Dedifferentiated amniotic fluid mesenchymal stem cell (primary cell): Measurements from ENCODE around the gene ZNF81.
A peak's percentile ranks its signal among the peaks of the same experiment; 100 is the strongest.
"Not testable (repeated sequence)": the region's sequence is repeated elsewhere in the genome, so short reads cannot be mapped to it uniquely, and the experiment has no call there.

Source experiments
- DNase-seq: peaks from one replicate; pipeline ENCODE4 v3.0.0-alpha.2; 2016; ENCODE audit errors: extremely low spot score

Gene ZNF81

DNA sequence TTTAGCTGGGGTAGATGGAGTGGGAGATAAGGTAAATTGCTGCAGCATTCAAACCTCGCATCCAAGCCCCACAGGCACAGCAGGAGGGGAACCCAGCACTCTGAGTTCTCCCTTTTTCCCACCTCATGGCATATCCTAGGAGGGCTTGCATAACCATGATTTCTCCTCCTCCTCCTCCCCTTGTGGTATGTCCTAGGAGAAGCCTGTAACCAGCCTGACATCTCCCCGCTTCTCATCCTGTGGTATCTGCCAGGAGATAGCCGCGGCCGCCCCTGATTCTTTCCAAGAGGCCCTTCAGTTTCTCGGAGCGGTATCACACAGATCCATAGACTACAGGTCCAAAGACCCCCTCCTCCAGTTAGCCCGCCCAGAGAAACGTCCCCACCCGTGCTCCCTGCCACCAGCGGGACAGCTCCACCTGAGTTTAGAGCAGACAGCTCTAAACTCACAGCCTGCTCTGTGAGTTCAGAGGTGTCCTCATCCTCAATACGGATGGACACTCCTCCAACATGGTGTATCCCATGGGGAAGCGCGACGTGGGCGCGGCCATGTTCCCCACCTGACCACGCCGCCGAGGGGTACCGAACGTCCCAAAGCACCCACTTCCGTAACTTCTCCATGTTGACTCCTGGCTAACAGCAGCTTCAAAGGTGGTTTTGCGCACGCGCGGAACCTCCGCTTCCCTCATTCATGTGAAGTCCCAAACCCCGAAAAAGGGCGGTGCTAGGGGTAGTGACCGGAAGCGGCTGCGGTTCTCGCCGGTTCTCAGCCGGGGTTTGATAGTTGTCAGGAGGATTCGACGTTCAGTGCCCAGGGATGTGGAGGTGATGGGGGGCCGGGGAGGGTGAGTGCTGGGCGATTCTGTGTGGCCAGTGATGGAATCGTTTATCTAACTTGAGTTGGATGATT lies at the start of gene ZNF81:
Gene ZNF81, plus strand, starts transcription at position 739 of the 909 bp plus-strand sequence. CDS start 9,366 bp downstream, outside the sequence.
- DNase-seq = peak; percentile 91

GRCh38 chrX:47796433-47796906 lies 40.2 kb upstream of the ZNF81 start:
- DNase-seq = peak; percentile 42

DNA sequence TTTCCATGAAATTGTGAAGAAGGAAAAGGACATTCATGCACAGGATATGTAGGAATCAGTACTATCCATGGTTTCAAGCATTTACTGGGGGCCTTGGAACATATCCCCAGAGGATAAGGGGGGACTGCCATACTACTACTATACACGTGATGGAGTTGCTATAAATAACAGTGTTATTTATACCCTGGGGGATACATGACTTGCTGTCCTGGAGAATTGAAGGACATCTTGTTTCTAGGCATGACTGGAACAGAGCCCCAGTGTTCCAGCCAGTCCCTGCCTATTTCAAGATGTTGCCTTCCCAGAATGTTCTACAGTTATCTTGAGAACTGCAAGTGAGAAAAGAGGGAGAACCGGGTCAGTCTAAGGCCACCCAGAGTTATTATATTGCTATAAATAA lies 39.6 kb upstream of the ZNF81 start:
- no peak for DNase-seq

DNA sequence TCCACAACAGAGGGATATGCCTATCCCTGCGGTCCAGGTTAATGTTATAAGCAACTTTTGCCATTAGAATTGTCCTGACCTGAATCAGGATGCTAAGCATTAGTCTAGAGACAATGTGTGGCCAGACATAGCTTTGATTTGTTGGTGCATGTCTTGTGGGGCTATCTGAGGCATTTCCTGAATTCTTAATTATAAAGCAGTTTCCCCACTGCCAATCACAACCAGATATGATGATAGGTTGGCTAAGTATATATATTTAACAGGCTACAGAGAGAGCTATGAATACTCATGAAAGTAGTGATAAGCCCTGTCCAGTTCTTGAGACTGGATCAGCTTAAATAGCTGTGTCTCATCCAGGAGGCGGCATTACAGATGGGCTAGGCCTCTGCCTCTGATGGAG lies 37.8 kb upstream of the ZNF81 start:
- no peak for DNase-seq

- DNase-seq = no peak
Measured at GRCh38 chrX:47802589-47802988, 34.1 kb upstream of the ZNF81 start.

DNA sequence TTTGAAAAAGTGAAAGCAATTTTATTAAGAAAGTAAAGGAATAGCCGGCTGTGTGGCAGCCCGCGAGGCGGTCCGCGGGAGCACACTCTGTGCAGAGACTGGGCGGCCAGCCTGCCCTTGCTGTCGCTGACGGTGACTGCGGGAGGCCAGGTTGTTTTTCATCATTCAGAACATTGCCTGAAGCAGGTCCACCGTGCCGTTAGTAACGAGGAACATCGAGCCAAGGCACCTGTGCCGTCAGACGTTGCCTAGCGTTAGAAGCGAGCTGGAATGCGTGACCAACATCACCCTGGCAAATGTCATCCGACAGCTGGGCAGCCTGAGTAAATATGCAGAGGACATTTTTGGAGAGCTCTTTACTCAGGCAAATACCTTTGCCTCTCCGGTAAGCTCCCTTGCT lies 33.6 kb upstream of the ZNF81 start:
- not testable (repeated sequence) for DNase-seq

GRCh38 chrX:47804315-47804714 lies 32.4 kb upstream of the ZNF81 start:
- DNase-seq = no peak

DNA sequence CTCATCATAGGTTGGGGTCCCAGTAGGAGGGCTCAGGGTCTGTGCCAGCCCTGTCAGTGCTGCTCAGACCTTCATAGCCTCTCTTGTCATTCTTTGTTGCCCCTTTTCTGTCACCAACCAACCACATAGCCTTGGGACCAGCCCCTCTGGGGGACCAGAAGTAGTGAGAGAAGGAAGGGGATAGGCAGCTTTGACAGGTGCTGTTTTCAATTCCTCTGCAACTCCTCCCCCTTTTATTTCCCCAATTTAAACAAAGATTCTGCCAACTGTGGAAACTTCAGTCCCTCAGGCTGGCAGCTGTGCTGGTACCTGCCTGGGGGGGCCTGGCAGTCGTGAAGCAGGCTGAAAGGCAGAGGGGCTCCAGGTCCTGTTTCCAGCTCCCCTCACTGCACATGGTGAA lies 30.9 kb upstream of the ZNF81 start:
- not testable (repeated sequence) for DNase-seq

DNA sequence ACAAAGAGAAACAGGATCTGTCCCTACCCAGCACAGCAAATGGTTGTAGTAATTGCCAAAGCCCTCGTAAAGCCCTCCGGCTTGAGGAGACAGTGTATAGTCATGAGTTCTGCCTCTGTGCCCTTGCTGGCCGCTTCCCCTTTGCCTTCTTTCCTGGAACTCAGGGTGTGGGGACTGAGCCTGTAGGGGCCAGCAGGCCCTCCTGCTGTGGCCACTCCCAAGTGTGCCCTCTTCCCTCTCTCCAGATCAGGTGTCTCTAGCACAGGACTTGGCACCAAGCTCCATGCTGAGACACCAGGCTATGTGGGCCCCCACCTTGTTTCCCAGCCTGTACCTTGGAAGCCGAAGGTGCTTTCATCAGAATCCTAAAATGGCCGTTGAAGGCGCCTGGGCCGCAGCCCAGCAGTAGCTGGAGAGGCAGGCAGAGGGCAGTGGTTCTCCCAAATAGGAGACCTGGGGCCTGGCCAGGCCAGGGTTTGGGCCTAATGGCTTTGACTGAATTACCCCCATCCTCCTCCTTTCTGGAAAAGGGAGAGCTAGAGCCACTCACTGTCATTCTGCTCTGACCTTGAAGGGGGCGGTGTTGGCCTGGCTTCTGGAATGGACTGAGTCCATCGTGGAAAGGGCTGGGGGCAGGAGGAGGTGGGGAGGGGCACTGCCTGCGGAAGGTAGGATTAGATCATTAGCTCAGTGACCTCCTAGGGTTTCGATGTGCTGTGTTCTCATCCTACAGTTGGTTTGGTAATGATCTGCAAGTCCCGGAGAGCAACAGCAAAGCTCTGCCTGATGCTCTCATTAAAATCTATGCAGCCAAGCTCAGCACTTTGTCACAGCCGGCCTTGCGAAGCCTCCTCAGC lies 30.1 kb upstream of the ZNF81 start:
- DNase-seq = not testable (repeated sequence)

DNA sequence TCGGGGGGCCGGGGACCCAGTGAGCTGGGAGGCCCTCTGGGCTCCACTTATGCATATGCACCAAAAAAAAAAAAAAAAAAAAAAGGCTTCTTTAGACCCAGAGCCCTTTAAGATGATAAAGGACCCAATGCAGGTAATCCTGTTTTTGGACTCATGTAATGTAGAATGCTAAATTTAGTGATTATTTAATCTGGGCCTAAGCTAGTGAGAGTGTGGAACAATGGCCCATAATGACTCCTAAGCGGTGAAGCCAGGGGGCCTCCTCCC lies 29.5 kb upstream of the ZNF81 start:
- DNase-seq = not testable (repeated sequence)

DNA sequence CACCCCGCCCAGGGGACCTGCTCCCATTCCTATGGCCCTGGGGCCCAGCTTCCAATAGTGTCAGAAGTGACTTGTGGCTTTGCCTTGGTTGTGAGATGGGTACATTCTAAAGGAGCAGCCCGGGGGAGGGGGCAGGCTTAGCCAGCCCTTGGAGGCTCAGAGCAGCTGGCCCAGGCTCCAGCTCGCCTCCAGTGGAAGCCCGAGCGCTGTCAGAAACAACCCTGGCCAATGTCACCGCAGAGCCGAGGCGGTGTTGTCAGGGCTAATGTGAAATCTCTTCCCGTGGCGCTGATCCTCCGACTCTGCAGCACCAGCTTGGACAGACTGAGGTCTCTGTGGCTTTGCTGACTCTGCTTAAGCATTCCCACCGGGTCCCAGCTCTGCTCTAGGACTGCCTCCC lies 29.2 kb upstream of the ZNF81 start:
- no peak for DNase-seq

GRCh38 chrX:47808904-47809788 lies 27.6 kb upstream of the ZNF81 start:
- DNase-seq = no peak

- no peak for DNase-seq
Measured at GRCh38 chrX:47814851-47815250, 21.9 kb upstream of the ZNF81 start.

DNA sequence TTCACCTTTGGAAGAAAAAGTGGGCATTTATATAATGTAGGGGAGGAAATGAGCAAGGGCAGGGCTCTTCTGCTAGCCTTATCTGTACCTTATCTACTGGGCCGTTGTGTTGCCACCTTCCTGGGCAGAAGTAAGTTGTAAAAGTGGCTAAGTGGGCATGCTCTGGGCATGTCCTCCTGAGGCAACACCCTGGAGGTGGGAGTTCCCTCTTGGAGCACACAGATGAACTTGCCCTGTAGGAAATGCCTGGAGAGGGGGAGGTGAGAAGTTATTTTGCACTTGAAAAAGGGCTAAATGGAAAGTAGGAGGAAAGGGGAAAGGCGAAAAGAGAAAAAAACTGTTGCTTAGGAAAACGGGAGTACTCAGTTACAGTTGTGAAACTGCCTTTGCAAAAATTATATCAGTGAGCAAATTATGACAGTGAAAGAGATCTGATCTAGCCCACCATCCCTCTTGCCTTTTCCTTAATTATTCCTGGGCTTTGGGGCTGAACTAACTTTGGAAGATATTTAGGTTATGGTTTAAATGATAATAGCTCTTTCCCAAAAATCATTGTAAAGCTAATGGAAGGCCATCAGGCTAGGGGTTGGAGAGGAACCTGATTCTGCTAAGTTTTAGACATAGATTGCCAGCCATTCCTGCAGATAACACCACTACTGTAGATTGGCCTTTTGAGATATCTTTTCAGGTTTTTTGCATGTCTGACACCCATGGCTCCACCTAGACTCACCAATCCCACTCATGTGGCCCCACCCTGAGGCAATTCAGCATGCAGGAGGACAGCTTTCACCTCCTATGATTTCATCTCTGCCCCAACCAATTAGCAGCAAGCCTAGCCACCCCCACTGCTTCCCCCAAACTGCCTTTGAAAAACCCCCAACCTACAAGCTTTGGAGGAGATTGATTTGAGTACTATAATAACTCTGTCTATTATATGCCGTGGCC lies 20.5 kb upstream of the ZNF81 start:
- DNase-seq = no peak

GRCh38 chrX:47817421-47817820 lies 19.3 kb upstream of the ZNF81 start:
- no peak for DNase-seq

DNA sequence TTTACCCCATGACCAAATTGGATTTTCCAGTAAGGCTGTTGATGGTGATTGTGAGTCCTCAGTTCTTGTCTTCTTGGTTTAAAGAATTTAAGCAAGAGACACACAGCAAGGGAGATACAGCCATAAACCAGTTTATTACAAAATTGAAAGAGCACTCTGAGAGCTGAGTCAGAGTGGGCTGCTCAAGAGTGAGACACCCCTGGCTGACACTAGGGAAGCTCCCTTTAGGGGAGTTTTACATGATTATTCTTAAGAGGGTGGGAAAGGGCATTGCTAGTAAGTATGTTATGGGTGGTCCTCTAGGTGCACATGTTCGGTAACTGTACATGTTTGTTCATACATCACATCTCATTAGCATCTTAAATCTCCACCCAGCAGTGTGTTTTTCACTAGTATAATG lies 18.8 kb upstream of the ZNF81 start:
- no peak for DNase-seq

DNA sequence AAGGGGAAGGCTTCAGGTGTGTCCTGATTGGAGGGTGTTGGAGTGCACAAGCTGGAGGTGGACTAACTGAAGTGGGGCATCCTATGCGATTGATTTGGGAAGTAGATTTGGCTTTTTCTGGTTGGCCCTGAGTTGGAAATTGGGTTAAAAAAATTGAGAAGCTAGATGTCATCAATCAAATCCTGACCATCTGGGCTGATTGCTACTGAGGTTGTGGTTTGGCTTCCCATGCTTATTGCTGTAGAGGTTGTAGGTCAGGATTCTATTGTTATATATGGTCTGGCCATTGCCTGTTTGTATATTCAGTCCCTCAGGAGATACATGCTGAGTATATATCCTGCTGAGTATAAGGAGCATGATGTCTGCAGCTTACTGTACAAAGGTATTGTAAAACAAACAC lies 7.7 kb upstream of the ZNF81 start:
- DNase-seq = no peak

- DNase-seq = no peak
Measured at GRCh38 chrX:47831788-47832187, 4.9 kb upstream of the ZNF81 start.

- no peak for DNase-seq
Measured at GRCh38 chrX:47838361-47838760, 1.7 kb downstream of the ZNF81 start.

GRCh38 chrX:47840111-47840510 lies 3.4 kb downstream of the ZNF81 start:
- DNase-seq = no peak

- DNase-seq = no peak
Measured at GRCh38 chrX:47843363-47843762, 6.7 kb downstream of the ZNF81 start.
